Measurements from ENCODE around the gene UCP1. TPM values are rescaled to one million over a fixed set of nuclear protein-coding genes. Genes with fewer than 3 reads are reported as not detected.

UCP1 gene
- total and polyA plus RNA-seq, 2 experiments from 2014 or later, result not detected

DNA sequence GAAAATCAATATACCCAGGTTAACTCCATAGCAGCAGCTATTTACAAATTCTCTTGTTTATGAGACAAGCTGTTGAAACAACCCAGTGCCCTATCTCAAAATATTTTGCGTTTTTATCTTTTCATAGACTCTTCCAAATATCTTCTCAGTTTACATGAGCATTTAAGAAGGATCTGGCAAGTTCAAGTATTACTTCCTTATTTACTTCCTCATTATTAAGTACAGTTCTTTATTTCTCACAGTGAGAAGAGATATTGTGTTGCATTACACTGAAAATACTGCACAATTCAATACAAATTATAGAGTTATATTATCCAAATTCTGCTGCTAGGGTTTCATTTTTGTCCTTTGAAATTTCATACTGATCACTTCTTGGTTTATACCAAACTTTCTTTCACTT lies 43.6 kb upstream of the UCP1 start:
- no peaks in the 10 kb centered on the region for H3K9me2 ChIP-seq (replicated peaks; ENCODE audit: insufficient read depth)
- no peak overlapping the region for H3K4me2 ChIP-seq
- WGBS (ENCODE audit: low lambda C conversion rate, missing lambda C conversion rate), result 61% methylated on average over 1 of the region's 1 CpG
- no peak for DNase-seq (ENCODE audit: low spot score)
- no peaks in the 10 kb centered on the region for H3K27me3 ChIP-seq
- TF ChIP-seq, protein P1, sequence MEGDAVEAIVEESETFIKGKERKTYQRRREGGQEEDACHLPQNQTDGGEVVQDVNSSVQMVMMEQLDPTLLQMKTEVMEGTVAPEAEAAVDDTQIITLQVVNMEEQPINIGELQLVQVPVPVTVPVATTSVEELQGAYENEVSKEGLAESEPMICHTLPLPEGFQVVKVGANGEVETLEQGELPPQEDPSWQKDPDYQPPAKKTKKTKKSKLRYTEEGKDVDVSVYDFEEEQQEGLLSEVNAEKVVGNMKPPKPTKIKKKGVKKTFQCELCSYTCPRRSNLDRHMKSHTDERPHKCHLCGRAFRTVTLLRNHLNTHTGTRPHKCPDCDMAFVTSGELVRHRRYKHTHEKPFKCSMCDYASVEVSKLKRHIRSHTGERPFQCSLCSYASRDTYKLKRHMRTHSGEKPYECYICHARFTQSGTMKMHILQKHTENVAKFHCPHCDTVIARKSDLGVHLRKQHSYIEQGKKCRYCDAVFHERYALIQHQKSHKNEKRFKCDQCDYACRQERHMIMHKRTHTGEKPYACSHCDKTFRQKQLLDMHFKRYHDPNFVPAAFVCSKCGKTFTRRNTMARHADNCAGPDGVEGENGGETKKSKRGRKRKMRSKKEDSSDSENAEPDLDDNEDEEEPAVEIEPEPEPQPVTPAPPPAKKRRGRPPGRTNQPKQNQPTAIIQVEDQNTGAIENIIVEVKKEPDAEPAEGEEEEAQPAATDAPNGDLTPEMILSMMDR (IDR thresholded peaks at IDR 0.05; ENCODE audit: poor library complexity), result no peak
- TF ChIP-seq EZH2phosphoT487 (IDR thresholded peaks at IDR 0.05; ENCODE audit: low read depth, severe bottlenecking, unreplicated experiment), result no peak
- no peak for TF ChIP-seq EZH2 (IDR thresholded peaks at IDR 0.05; ENCODE audit: borderline replicate concordance)
- peak overlapping the region; percentile 21 for H2AFZ ChIP-seq
- no peaks in the 10 kb centered on the region for H3K36me3 ChIP-seq (replicated peaks; ENCODE audit: insufficient read depth, low read depth)
- H4K20me1 ChIP-seq (ENCODE audit: insufficient read depth, poor library complexity, severe bottlenecking), result no peaks in the 10 kb centered on the region
- H3K79me2 ChIP-seq, result no peaks in the 10 kb centered on the region
- no peaks in the 10 kb centered on the region for H3K4me1 ChIP-seq (ENCODE audit: insufficient read depth)
- no peak overlapping the region for H3K4me3 ChIP-seq
- no peak overlapping the region for H3K27ac ChIP-seq
- H3K9me3 ChIP-seq (ENCODE audit: low read depth), result no peaks in the 10 kb centered on the region

GRCh38 chr4:140611854-140612253 lies 43.1 kb upstream of the UCP1 start:
- Histone ChIP-seq H3K4me1 (ENCODE audit: insufficient read depth) (no peaks in the 10 kb centered on the region), H2AFZ (peak overlapping the region; percentile 21), H3K4me3 (no peak overlapping the region), H3K27ac (no peak overlapping the region), H3K9me3 (ENCODE audit: low read depth) (no peaks in the 10 kb centered on the region), H4K20me1 (ENCODE audit: insufficient read depth, poor library complexity, severe bottlenecking) (no peaks in the 10 kb centered on the region), H3K79me2 (no peaks in the 10 kb centered on the region), H3K4me2 (no peak overlapping the region), H3K36me3 (replicated peaks; ENCODE audit: insufficient read depth, low read depth) (no peaks in the 10 kb centered on the region), H3K27me3 (no peaks in the 10 kb centered on the region), H3K9me2 (replicated peaks; ENCODE audit: insufficient read depth) (no peaks in the 10 kb centered on the region)
- DNase-seq (ENCODE audit: low spot score), result peak; percentile 28
- WGBS (ENCODE audit: low lambda C conversion rate, missing lambda C conversion rate), result 72% methylated on average over 3 of the region's 3 CpGs
- TF ChIP-seq, protein P1 (IDR thresholded peaks at IDR 0.05; ENCODE audit: poor library complexity), result no peak
- TF ChIP-seq EZH2 (IDR thresholded peaks at IDR 0.05; ENCODE audit: borderline replicate concordance) (no peak), EZH2phosphoT487 (IDR thresholded peaks at IDR 0.05; ENCODE audit: low read depth, severe bottlenecking, unreplicated experiment) (no peak)

- Histone ChIP-seq H3K27me3 (no peaks in the 10 kb centered on the region), H3K4me2 (no peak overlapping the region), H3K4me1 (ENCODE audit: insufficient read depth) (no peaks in the 10 kb centered on the region), H3K36me3 (replicated peaks; ENCODE audit: insufficient read depth, low read depth) (no peaks in the 10 kb centered on the region), H4K20me1 (ENCODE audit: insufficient read depth, poor library complexity, severe bottlenecking) (no peaks in the 10 kb centered on the region), H3K9me3 (ENCODE audit: low read depth) (no peaks in the 10 kb centered on the region), H3K4me3 (no peak overlapping the region), H3K79me2 (no peaks in the 10 kb centered on the region), H2AFZ (peak overlapping the region; percentile 12), H3K9me2 (replicated peaks; ENCODE audit: insufficient read depth) (no peaks in the 10 kb centered on the region), H3K27ac (no peak overlapping the region)
- peak; percentile 59 for DNase-seq (ENCODE audit: low spot score)
- 63% methylated on average over 6 of the region's 6 CpGs for WGBS (ENCODE audit: low lambda C conversion rate, missing lambda C conversion rate)
- no peak for TF ChIP-seq EZH2phosphoT487 (IDR thresholded peaks at IDR 0.05; ENCODE audit: low read depth, severe bottlenecking, unreplicated experiment)
- no peak for TF ChIP-seq EZH2 (IDR thresholded peaks at IDR 0.05; ENCODE audit: borderline replicate concordance)
- TF ChIP-seq, protein P1 (IDR thresholded peaks at IDR 0.05; ENCODE audit: poor library complexity), result peak; percentile 59
Measured at GRCh38 chr4:140609548-140610425, 41.0 kb upstream of the UCP1 start.

All from hepatocyte (in vitro differentiated cells).